GM18498 (cell line): ENCODE data around the gene PPP1R12B.
"Not testable (repeated sequence)": the region's sequence is repeated elsewhere in the genome, so short reads cannot be mapped to it uniquely, and the experiment has no call there.

Experiments used
- ATAC-seq: cut with Tn5 transposase; IDR thresholded peaks from one replicate; pipeline ENCODE4 v1.9.1; 2021; ENCODE audit warnings: mild to moderate bottlenecking, moderate library complexity; ENCODE audit not compliant: unreplicated experiment

The PPP1R12B gene

DNA sequence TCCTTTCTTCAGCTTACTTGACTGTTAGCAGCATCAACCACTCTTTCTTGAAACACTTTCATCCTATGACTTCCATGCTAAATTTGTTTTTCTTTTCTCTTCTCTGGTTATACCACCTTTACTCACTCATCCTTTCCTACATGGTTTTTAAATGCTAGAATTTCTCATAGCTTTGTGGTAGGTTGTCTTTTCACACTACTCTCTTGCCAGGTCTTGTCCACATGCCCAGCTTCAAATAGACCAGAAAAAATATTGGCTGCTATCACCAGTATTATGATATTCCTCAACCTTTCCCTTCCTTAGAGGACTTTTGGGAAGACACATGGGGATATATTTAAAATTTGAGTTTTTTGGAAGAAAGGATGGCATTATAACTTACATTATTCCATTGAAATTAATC is 48.8 kb downstream of the PPP1R12B start:
- no peak for ATAC-seq

- not testable (repeated sequence) for ATAC-seq
Observed at GRCh38 chr1:202398439-202398838, 49.9 kb downstream of the PPP1R12B start.

DNA sequence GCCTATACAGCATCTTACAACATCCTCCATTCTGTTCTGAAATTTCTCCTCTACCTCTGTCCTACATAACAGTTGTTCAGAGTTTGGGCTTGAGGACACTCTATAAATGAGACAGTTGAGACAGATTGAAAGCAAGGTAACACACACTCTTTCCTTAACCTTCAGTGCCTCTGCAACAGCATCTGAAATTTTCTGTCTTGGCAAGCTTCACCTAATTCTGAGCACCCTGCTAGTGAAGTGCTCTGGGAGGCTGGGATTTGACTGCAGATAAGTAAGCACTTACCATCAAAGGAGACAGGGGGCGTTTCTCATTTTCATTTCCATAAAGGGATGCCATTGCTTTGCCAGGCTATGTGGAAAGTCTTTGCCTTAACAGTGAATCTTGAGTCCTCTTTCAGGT is 53.3 kb downstream of the PPP1R12B start:
- ATAC-seq = not testable (repeated sequence)

DNA sequence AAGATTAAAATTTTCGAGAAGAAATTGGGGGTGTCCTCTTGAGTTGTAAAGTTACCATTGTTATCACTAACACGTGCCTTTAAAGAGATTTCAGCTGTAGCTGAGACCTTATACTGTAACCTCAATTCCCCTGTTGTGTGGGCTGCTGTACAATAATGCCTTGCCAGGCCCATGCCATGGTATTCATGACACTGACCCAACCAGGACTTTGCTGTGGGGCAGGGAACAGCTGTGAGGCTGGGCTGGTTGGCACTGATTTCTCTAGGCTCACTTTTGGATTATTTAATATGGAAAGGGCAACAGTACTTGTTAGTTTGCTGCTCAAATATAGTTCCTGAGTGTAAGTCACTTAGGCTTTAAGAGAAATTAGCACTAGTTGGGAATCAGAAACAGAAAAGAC is 54.9 kb downstream of the PPP1R12B start:
- ATAC-seq = not testable (repeated sequence)

DNA sequence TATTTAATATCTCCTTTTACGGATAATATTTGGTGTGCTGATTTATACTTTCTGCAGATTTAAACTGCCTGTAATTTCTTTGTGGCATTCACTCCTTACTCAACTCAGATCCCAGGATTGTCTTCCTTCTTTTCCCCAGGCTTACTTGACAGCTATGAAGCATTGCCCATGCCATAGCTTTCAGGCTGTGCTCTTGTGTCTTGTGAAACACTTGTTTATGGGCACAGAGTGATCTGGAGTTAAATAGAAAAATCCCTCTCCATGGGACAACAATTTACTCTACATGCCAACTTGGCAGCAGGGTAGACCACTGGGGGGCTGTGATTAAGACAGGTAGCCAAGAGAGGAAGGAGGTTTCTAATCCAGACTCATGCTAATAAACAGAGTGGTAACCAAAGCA is 57.4 kb downstream of the PPP1R12B start:
- ATAC-seq = no peak

DNA sequence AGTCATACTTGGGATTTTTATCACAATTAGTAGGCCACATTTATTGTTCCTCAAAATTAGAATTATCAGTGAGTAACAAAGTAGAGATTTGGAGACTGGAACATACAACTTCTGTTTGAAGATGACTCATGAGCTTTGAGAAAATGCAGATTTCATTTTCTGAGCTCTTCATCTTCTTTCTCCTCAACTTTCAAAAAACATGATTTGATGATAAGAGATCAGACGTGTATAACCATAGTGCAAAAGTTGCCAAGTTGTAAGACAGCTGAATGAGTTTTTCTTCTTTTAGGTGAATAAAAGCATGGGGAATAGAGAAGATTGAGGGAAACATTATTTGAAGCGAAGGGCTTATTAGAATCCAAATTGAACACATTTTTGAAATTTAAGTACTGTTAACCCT is 58.4 kb downstream of the PPP1R12B start:
- ATAC-seq = not testable (repeated sequence)

- not testable (repeated sequence) for ATAC-seq
Observed at GRCh38 chr1:202407378-202407777, 58.9 kb downstream of the PPP1R12B start.

GRCh38 chr1:202410251-202410650 is 61.8 kb downstream of the PPP1R12B start:
- ATAC-seq = not testable (repeated sequence)

- not testable (repeated sequence) for ATAC-seq
Observed at GRCh38 chr1:202410854-202411357, 62.4 kb downstream of the PPP1R12B start.

- no peak for ATAC-seq
Observed at GRCh38 chr1:202411422-202411821, 62.9 kb downstream of the PPP1R12B start.

DNA sequence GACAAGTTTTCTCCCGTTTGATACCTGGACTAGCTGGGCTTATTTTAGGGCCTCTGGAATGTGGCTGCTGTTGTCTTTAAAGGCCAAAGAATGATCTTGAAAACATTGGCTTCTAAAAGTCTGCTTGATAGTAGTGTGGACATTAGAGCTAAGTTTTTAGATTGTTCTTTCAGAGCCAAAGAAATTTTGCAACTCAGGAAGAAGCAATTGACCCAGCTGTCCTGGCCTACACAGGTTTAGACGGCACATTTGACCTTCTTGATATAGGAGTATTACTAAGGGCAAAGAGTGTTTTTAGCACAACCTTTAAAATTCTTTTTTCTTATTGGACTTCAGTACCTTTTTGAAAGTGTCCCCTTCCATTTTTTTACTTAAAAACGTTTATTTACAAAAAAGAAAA is 63.9 kb downstream of the PPP1R12B start:
- ATAC-seq = not testable (repeated sequence)

- ATAC-seq = no peak
Observed at GRCh38 chr1:202416641-202417040, 68.1 kb downstream of the PPP1R12B start.

GRCh38 chr1:202417141-202417540 is 68.6 kb downstream of the PPP1R12B start:
- not testable (repeated sequence) for ATAC-seq

DNA sequence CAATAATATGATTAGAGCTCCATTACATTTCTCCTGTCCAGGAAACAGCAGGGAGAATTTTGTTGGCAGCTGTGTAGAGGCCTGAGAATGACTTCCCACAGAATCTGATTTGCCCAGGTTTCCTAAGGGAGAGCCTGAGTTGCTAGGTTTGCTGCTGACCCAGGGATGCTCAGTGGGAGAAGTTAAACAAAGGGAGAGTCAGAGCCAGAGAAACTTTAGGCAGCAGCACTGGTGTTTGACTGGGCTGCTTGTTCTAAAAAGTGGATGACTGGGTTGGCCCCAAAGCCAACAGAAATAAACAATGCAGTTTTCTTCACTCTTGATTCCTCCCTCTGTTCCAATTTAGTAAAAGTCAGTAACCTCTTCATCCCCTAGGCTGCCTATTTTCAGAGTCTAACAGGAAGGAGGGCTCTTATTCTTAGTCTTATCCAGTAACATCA is 69.3 kb downstream of the PPP1R12B start:
- not testable (repeated sequence) for ATAC-seq

DNA sequence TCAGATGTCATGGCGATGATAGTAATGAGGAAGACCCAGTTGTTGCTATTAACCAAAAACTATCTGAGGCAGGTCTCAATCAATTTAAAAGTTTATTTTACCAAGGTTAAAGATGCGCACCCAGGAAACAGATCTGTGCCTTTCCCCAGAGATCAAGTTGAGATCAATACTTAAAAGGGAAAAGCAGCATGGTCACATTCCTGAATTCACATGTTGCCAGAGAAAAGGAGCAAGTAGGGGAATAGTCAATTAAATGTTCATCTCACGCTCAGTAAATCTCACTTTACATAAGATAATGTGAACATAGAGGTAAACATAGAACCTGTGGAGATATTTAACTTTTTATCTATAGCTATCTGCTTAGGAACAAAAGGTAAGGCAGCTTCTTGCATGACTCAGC is 71.2 kb downstream of the PPP1R12B start:
- not testable (repeated sequence) for ATAC-seq

- not testable (repeated sequence) for ATAC-seq
Observed at GRCh38 chr1:202420422-202421094, 72.1 kb downstream of the PPP1R12B start.

DNA sequence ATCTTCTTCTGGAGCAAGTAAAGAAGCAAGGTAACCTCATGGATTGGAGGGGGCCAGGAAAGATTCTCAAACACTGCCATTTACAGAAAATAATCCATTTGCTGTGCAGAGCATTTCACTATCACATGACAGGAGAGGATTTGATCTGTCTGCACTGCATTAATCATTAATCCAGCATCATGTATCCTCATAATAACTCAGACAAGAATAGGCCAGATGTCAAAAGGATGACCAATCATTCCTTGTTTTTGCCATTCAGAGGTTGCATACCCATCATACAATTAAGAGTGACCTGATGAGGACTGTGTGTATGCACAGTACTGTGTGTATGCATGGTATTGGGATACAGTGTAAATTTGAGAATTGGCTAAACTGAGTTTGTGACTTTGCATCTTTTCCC is 74.2 kb downstream of the PPP1R12B start:
- not testable (repeated sequence) for ATAC-seq

- not testable (repeated sequence) for ATAC-seq
Observed at GRCh38 chr1:202424260-202424659, 75.8 kb downstream of the PPP1R12B start.

GRCh38 chr1:202430111-202430510 is 81.6 kb downstream of the PPP1R12B start:
- ATAC-seq = not testable (repeated sequence)

- ATAC-seq = not testable (repeated sequence)
Observed at GRCh38 chr1:202432338-202432737, 83.8 kb downstream of the PPP1R12B start.

DNA sequence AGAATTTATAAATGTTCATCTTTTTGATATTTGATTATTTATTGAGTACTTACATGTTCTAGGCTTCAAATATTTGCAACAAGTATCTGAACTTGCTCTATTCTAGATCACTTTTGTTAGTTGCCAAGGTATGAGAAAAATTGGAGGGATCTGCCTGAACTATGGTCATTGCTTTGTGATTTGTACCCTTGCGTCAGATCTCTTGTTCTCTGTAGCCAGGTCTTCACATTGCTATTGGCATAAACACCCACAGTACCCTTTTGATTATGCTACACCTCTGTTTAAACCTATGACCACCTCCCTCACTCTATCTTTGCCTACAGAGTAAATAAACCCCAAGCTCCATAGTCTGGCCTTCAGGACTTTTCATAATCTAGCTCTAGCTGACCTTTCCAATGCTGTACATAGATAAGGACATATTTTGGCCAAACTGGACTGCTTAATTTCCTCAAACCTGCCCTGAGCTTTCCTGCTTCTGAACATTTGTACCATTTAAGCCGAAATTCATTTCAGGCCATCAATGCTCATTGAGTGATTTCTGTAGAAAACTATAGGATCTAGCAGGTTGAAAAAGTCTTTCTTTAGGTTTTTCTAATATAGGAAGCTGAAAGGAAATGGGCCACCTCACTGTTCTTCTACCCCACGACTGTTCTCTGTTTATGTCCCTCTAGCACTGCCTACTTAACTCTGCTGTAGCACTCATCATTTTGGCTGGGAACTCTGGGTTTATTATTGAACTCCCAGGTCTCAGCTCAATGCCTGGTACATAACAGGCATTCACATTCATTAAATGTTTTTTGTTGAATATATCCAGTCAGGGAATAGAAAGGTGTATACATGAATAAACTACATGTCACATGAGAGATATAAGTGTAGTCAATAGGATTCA is 84.9 kb downstream of the PPP1R12B start:
- ATAC-seq = no peak

DNA sequence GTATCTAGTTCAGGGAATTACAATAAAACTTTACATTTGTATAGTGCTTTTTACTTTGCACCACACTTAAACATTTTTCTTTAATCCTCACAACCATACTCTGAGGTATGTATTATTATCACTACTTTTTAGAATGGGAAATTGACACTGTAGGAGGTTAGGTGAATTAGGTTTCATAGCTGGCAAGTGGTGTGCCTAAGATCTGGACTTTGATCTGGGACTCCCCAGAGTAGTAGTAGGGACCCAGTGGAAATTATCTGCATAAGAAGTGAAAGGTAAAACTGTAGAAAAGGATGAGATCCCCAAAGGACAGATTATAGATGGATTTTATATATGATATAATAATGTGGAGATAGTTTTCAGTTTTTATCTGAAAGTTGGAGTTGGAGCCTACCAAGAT is 85.6 kb downstream of the PPP1R12B start:
- ATAC-seq = no peak
